ENCODE measurements around the gene CMPK2. TPM values are rescaled to one million over a fixed set of nuclear protein-coding genes. Genes with fewer than 3 reads are reported as not detected.

Gene CMPK2
- total RNA-seq, 2 donors from 2014 or later = 2.1 to 3.8 TPM

DNA sequence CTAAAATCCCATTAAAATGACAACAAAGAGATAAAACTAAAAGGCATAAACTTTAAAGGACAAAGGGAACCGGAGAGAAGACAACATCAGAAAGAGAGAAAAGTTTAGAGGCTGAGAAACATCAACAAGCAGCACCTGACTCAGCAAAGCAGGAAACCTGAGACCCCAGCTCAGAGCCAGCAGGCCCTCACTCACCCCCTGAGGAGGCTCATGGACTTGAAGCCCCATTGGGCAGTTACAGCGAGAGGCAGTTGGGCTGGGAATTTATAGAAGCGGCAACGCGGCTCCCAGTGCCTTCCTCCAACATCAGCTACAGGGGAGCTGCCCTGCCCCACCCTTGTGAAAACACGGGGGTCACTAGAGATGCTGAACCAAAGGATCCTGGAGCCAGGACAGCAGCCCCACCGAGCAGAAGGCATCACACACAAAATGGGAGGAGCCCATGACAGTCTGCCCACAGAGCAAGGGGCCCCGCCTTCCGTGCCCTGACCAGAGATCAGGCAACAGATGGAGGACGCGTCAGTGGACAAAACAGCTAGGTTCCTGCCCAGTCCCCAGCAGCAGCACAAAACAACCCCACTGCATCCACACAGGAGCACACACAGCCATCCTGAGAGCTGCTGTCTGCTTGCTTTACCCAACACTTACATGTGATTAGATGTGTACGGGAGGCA is 52.7 kb downstream of the CMPK2 start:
- 83 to 85% methylated on average over 5 to 12 of the region's 12 CpGs for WGBS, 2 experiments (ENCODE audit: insufficient coverage in 1 of 2, insufficient read length in 1 of 2)

DNA sequence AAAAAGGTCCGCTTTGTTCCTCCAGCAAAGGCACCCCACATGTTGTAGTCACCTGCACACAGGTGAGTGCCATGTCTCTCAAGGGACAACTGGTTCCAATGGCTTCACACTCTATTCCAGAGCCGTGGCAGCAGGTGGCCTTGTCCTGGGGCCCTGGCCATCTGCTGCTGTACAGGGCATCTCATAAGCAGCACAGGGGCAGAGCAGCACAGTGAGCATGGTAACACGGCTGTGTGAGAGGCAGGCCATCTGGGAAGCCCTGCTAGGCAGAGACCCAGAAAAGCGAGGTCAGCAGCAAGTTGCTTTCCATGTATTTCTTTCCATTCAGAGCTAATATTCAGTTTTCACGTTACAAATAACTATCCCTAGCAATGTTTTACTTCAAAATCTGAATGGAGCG is 54.7 kb downstream of the CMPK2 start:
- Mint-ChIP-seq H3K27ac (no peak overlapping the region), H3K27me3 (ENCODE audit: insufficient read depth) (peaks cover 40% of the 10 kb centered on the region), H3K4me1 (peaks cover 10% of the 10 kb centered on the region), H3K9me3 (no peaks in the 10 kb centered on the region), H3K4me3 (no peak overlapping the region), H3K36me3 (ENCODE audit: low read depth) (no peaks in the 10 kb centered on the region)
- no peaks in the 10 kb centered on the region for H3K27me3 ChIP-seq (ENCODE audit: control insufficient read depth, insufficient read depth, low read length, poor library complexity, severe bottlenecking)
- no peak for DNase-seq
- 91% methylated on average over 5 to 6 of the region's 6 CpGs for WGBS, 2 experiments (ENCODE audit: insufficient coverage in 1 of 2, insufficient read length in 1 of 2)
- no peak overlapping the region for H3K4me3 ChIP-seq (ENCODE audit: low read length)
- no peak overlapping the region for H3K27ac ChIP-seq (ENCODE audit: low read depth, low read length)
- TF ChIP-seq, protein P1, sequence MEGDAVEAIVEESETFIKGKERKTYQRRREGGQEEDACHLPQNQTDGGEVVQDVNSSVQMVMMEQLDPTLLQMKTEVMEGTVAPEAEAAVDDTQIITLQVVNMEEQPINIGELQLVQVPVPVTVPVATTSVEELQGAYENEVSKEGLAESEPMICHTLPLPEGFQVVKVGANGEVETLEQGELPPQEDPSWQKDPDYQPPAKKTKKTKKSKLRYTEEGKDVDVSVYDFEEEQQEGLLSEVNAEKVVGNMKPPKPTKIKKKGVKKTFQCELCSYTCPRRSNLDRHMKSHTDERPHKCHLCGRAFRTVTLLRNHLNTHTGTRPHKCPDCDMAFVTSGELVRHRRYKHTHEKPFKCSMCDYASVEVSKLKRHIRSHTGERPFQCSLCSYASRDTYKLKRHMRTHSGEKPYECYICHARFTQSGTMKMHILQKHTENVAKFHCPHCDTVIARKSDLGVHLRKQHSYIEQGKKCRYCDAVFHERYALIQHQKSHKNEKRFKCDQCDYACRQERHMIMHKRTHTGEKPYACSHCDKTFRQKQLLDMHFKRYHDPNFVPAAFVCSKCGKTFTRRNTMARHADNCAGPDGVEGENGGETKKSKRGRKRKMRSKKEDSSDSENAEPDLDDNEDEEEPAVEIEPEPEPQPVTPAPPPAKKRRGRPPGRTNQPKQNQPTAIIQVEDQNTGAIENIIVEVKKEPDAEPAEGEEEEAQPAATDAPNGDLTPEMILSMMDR (conservative IDR thresholded peaks at IDR 0.05) = no peak
- no peak overlapping the region for H3K9ac ChIP-seq (ENCODE audit: extremely low read depth, low read length, poor library complexity, severe bottlenecking)
- no peaks in the 10 kb centered on the region for H3K36me3 ChIP-seq (ENCODE audit: control insufficient read depth, insufficient read depth, low read length)
- H3K9me3 ChIP-seq (ENCODE audit: control insufficient read depth, low read length) = no peaks in the 10 kb centered on the region
- H3K4me1 ChIP-seq (ENCODE audit: control insufficient read depth, insufficient read depth, low read length) = no peaks in the 10 kb centered on the region

More for the DNA sequence above, 52.7 kb downstream of the CMPK2 start:
- Histone ChIP-seq H3K4me3 (ENCODE audit: low read length) (no peak overlapping the region), H3K9ac (ENCODE audit: extremely low read depth, low read length, poor library complexity, severe bottlenecking) (no peak overlapping the region), H3K27ac (ENCODE audit: low read depth, low read length) (no peak overlapping the region), H3K36me3 (ENCODE audit: control insufficient read depth, insufficient read depth, low read length) (no peaks in the 10 kb centered on the region), H3K9me3 (ENCODE audit: control insufficient read depth, low read length) (no peaks in the 10 kb centered on the region), H3K4me1 (ENCODE audit: control insufficient read depth, insufficient read depth, low read length) (no peaks in the 10 kb centered on the region), H3K27me3 (ENCODE audit: control insufficient read depth, insufficient read depth, low read length, poor library complexity, severe bottlenecking) (no peaks in the 10 kb centered on the region)
- H3K9me3 Mint-ChIP-seq = no peaks in the 10 kb centered on the region
- no peak for DNase-seq
- no peaks in the 10 kb centered on the region for H3K4me1 Mint-ChIP-seq
- no peak overlapping the region for H3K27ac Mint-ChIP-seq
- no peak overlapping the region for H3K4me3 Mint-ChIP-seq
- peaks cover 25% of the 10 kb centered on the region for H3K27me3 Mint-ChIP-seq (ENCODE audit: insufficient read depth)
- TF ChIP-seq, protein P1 (conservative IDR thresholded peaks at IDR 0.05) = no peak
- H3K36me3 Mint-ChIP-seq (ENCODE audit: low read depth) = no peaks in the 10 kb centered on the region

DNA sequence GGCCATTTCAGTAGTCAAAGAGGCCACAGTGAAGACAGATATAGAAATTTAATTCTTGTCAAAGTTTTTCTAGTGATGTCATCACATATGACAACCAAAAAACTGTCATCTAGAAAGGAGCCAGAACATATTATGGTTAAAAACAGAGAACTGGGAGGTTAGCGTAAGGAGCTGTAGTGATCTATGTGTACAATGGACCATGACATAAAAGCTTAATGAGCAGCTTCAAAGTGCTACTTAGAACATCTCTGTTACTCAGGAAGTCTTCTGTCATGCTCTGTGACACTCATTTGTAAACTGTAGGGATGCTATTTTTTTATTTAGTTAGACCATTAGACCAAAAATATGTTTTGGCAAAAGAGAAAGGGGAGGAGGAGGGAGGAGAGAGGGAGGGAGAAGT is 57.3 kb downstream of the CMPK2 start:
- H3K27ac ChIP-seq (ENCODE audit: low read depth, low read length) = no peak overlapping the region
- H3K4me3 ChIP-seq (ENCODE audit: low read length) = no peak overlapping the region
- no peaks in the 10 kb centered on the region for H3K36me3 ChIP-seq (ENCODE audit: control insufficient read depth, insufficient read depth, low read length)
- Mint-ChIP-seq H3K9me3 (no peaks in the 10 kb centered on the region), H3K4me1 (peaks cover 11% of the 10 kb centered on the region), H3K27ac (no peak overlapping the region), H3K36me3 (ENCODE audit: low read depth) (no peaks in the 10 kb centered on the region), H3K27me3 (ENCODE audit: insufficient read depth) (peaks cover 49% of the 10 kb centered on the region), H3K4me3 (no peak overlapping the region)
- DNase-seq = no peak
- WGBS, 2 experiments (ENCODE audit: insufficient coverage in 1 of 2, insufficient read length in 1 of 2) = 94 to 100% methylated on average over 1 of the region's 1 CpG
- H3K27me3 ChIP-seq (ENCODE audit: control insufficient read depth, insufficient read depth, low read length, poor library complexity, severe bottlenecking) = no peaks in the 10 kb centered on the region
- H3K9me3 ChIP-seq (ENCODE audit: control insufficient read depth, low read length) = no peaks in the 10 kb centered on the region
- no peaks in the 10 kb centered on the region for H3K4me1 ChIP-seq (ENCODE audit: control insufficient read depth, insufficient read depth, low read length)
- TF ChIP-seq, protein P1 (conservative IDR thresholded peaks at IDR 0.05) = no peak
- H3K9ac ChIP-seq (ENCODE audit: extremely low read depth, low read length, poor library complexity, severe bottlenecking) = no peak overlapping the region
